K562 (cell line): ENCODE data around the gene ACAT2. TPM values are rescaled to one million over a fixed set of nuclear protein-coding genes. Genes with fewer than 3 reads are reported as not detected.

Source experiments
- CBX2 ChIP-seq: fragments of 200-600 bp; sonication (generic); IDR thresholded peaks from one replicate; pipeline ENCODE4 v1.6.1; 2012; ENCODE audit warnings: mild to moderate bottlenecking, low read length, inconsistent platforms; ENCODE audit not compliant: insufficient read depth, poor library complexity, severe bottlenecking
- CSDE1 ChIP-seq, 2 experiments: fragments of 450-650 bp; IDR thresholded peaks; 2 replicates each; pipeline ENCODE4 v1.6.1; 2016; ENCODE audit warnings: mild to moderate bottlenecking in 1 of 2
- FOXA3 ChIP-seq, 2 experiments: fragments of 450-650 bp in 1 of 2; sonication (generic) in 1 of 2; formaldehyde crosslinking; IDR thresholded peaks in 1 of 2; conservative IDR thresholded peaks in 1 of 2; 2 replicates each; pipeline versions ENCODE4 v1.4.0 to v1.8.0; 2020 to 2022; ENCODE audit warnings: mild to moderate bottlenecking in 2 of 2, missing genetic modification reagents in 1 of 2
- KDM2B ChIP-seq: fragments of 250-450 bp; sonication (Bioruptor Pico); IDR thresholded peaks from 2 replicates; pipeline ENCODE4 v1.8.0; 2021; ENCODE audit warnings: mild to moderate bottlenecking, moderate library complexity
- MTA2 ChIP-seq: fragments of 450-650 bp; IDR thresholded peaks from 2 replicates; pipeline ENCODE4 v1.6.1; 2016; ENCODE audit warnings: low read depth
- POLR3G ChIP-seq: IDR thresholded peaks from 2 replicates; pipeline ENCODE4 v1.6.1; 2011; ENCODE audit not compliant: insufficient read length, insufficient replicate concordance; ENCODE audit errors: extremely low read depth
- SNIP1 ChIP-seq: fragments of 450-650 bp; IDR thresholded peaks from 2 replicates; pipeline ENCODE4 v1.7.1; 2017; ENCODE audit warnings: low read depth, mild to moderate bottlenecking
- TAF15 ChIP-seq: fragments of 200-400 bp; formaldehyde crosslinking; IDR thresholded peaks from 2 replicates; pipeline ENCODE4 v1.6.1; 2017; ENCODE audit warnings: mild to moderate bottlenecking, low read depth, low read length, moderate library complexity
- ZBTB8A ChIP-seq: fragments of 450-650 bp; IDR thresholded peaks from 2 replicates; pipeline ENCODE4 v1.6.1; 2018; ENCODE audit warnings: mild to moderate bottlenecking, moderate library complexity; ENCODE audit not compliant: partially characterized antibody
- ZNF699 ChIP-seq: fragments of 250-450 bp; sonication (Bioruptor Pico); IDR thresholded peaks from 2 replicates; pipeline ENCODE4 v1.8.0; 2021; ENCODE audit warnings: mild to moderate bottlenecking, moderate library complexity; ENCODE audit not compliant: insufficient replicate concordance
- polyA plus RNA-seq, 8 experiments: library from polyadenylated mRNA; depleted of rRNA in 4 of 8; stranded (reverse) in 5 of 8; unstranded in 3 of 8; fragments of >200 nt; fragmentation: Nextera tagmentation in 2 of 8; fragmentation: Illumina TruSeq in 1 of 8; extraction: Ambion mirVana in 2 of 8; extraction: Trizol in 1 of 8; gene quantifications; 2 replicates each; pipeline versions ENCODE4 v1.2.1 to v1.2.3, GENCODE V29; 2011 to 2014; ENCODE audit warnings: inconsistent platforms in 1 of 8, missing spikeins in 1 of 8
- total RNA-seq, 7 experiments: library from RNA; depleted of rRNA in 6 of 7; stranded (reverse); fragments of >200 nt in 6 of 7; fragmentation: Illumina TruSeq in 2 of 7; extraction: Trizol in 2 of 7; gene quantifications; 2 replicates each; pipeline versions ENCODE4 v1.2.1 to v1.2.3, GENCODE V29; 2011 to 2021; ENCODE audit warnings: low replicate concordance in 1 of 7
- TF ChIP-seq, protein P1 (sequence below): fragments of 250-450 bp; sonication (Bioruptor Pico); IDR thresholded peaks from 2 replicates; pipeline ENCODE4 v1.4.0; 2020
- TF ChIP-seq, protein P2 (sequence below): sonication (generic); formaldehyde crosslinking; IDR thresholded peaks from 2 replicates; pipeline ENCODE4 v1.4.0; 2020; ENCODE audit warnings: mild to moderate bottlenecking, missing genetic modification reagents
- TF ChIP-seq, protein P3 (sequence below): fragments of 250-450 bp; sonication (Bioruptor Pico); IDR thresholded peaks from 2 replicates; pipeline ENCODE4 v1.8.0; 2022; ENCODE audit warnings: moderate library complexity, mild to moderate bottlenecking, inconsistent platforms
- TF ChIP-seq, protein P4 (sequence below): IDR thresholded peaks from 2 replicates; pipeline ENCODE4 v1.6.1; 2016; ENCODE audit warnings: missing genetic modification characterization, missing compliant biosample characterization
- TF ChIP-seq, protein P5 (sequence below): fragments of 150-350 bp; IDR thresholded peaks from 2 replicates; pipeline ENCODE4 v1.6.1; 2014; ENCODE audit warnings: low read depth, mild to moderate bottlenecking, low read length, borderline replicate concordance

The ACAT2 gene
- total and polyA plus RNA-seq, 9 of the 15 experiments (the other 6 are each of a cell fraction or from before 2014, with no cell fraction given) = 63.0 to 309 (median 144) TPM

DNA sequence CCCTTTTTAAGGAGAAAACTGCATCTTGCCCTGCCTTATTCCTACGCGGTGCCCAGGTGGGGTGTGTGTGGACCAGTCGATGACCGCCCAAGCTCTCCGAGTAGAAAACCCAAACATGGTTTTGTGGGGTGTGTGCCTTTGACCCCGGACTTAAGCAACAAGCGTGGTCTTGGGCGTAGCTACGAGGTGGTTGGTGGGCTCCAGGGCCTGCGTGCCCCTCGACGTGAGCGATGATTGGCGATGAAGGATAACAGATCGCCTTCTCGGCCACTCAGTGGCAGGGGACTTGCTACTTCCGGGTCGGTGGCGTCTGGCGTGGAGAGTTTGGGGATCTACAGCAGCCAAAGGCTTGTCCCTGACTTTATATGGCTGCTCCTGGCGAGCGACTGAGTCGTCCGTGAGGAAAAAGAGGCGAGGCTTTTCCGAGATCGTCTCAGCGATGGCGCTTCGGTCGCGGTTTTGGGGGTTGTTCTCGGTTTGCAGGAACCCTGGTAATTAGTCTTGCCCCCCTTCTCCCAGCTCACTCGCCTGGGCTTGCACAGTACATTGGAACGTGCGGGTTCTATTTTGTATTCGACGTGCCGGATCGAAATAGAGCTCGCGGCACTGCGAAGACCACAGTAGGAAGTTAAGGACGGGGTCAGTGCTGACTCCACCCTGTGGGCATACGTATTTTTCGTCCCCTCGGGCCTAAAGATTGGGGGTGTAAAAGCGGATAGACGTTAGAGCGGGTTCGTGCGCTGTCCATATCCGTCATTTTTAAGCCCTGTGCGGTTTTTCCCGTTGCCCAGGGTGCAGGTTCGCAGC lies 28.5 kb downstream of the ACAT2 start, which contains the start of gene MRPL18 (continued):
- TF ChIP-seq ZNF699 (CRISPR knock-in tag) = no peak
- TF ChIP-seq CBX2 = no peak
- TF ChIP-seq, protein P1, sequence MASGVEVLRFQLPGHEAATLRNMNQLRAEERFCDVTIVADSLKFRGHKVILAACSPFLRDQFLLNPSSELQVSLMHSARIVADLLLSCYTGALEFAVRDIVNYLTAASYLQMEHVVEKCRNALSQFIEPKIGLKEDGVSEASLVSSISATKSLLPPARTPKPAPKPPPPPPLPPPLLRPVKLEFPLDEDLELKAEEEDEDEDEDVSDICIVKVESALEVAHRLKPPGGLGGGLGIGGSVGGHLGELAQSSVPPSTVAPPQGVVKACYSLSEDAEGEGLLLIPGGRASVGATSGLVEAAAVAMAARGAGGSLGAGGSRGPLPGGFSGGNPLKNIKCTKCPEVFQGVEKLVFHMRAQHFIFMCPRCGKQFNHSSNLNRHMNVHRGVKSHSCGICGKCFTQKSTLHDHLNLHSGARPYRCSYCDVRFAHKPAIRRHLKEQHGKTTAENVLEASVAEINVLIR (CRISPR knock-in tag) = 0 out of 2 replicates have a peak, but pooled peaks have one; percentile 19
- TF ChIP-seq CSDE1 (IDR thresholded peaks at IDR 0.05) = no peak
- TF ChIP-seq, protein P2, sequence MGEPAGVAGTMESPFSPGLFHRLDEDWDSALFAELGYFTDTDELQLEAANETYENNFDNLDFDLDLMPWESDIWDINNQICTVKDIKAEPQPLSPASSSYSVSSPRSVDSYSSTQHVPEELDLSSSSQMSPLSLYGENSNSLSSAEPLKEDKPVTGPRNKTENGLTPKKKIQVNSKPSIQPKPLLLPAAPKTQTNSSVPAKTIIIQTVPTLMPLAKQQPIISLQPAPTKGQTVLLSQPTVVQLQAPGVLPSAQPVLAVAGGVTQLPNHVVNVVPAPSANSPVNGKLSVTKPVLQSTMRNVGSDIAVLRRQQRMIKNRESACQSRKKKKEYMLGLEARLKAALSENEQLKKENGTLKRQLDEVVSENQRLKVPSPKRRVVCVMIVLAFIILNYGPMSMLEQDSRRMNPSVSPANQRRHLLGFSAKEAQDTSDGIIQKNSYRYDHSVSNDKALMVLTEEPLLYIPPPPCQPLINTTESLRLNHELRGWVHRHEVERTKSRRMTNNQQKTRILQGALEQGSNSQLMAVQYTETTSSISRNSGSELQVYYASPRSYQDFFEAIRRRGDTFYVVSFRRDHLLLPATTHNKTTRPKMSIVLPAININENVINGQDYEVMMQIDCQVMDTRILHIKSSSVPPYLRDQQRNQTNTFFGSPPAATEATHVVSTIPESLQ (CRISPR knock-in tag) = 0 out of 2 replicates have a peak, but pooled peaks have one; percentile 76
- TF ChIP-seq POLR3G = no peak
- TF ChIP-seq, protein P3, sequence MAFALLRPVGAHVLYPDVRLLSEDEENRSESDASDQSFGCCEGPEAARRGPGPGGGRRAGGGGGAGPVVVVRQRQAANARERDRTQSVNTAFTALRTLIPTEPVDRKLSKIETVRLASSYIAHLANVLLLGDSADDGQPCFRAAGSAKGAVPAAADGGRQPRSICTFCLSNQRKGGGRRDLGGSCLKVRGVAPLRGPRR = no peak
- TF ChIP-seq TAF15 = no peak
- no peak for TF ChIP-seq FOXA3 (CRISPR knock-in tag; conservative IDR thresholded peaks at IDR 0.05 in 1 of 2, IDR thresholded peaks at IDR 0.05 in 1 of 2)
- no peak for TF ChIP-seq KDM2B (CRISPR knock-in tag)
- TF ChIP-seq SNIP1 = no peak
- TF ChIP-seq, protein P4, sequence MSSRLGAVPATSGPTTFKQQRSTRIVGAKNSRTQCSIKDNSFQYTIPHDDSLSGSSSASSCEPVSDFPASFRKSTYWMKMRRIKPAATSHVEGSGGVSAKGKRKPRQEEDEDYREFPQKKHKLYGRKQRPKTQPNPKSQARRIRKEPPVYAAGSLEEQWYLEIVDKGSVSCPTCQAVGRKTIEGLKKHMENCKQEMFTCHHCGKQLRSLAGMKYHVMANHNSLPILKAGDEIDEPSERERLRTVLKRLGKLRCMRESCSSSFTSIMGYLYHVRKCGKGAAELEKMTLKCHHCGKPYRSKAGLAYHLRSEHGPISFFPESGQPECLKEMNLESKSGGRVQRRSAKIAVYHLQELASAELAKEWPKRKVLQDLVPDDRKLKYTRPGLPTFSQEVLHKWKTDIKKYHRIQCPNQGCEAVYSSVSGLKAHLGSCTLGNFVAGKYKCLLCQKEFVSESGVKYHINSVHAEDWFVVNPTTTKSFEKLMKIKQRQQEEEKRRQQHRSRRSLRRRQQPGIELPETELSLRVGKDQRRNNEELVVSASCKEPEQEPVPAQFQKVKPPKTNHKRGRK (tag) = no peak
- TF ChIP-seq, protein P5, sequence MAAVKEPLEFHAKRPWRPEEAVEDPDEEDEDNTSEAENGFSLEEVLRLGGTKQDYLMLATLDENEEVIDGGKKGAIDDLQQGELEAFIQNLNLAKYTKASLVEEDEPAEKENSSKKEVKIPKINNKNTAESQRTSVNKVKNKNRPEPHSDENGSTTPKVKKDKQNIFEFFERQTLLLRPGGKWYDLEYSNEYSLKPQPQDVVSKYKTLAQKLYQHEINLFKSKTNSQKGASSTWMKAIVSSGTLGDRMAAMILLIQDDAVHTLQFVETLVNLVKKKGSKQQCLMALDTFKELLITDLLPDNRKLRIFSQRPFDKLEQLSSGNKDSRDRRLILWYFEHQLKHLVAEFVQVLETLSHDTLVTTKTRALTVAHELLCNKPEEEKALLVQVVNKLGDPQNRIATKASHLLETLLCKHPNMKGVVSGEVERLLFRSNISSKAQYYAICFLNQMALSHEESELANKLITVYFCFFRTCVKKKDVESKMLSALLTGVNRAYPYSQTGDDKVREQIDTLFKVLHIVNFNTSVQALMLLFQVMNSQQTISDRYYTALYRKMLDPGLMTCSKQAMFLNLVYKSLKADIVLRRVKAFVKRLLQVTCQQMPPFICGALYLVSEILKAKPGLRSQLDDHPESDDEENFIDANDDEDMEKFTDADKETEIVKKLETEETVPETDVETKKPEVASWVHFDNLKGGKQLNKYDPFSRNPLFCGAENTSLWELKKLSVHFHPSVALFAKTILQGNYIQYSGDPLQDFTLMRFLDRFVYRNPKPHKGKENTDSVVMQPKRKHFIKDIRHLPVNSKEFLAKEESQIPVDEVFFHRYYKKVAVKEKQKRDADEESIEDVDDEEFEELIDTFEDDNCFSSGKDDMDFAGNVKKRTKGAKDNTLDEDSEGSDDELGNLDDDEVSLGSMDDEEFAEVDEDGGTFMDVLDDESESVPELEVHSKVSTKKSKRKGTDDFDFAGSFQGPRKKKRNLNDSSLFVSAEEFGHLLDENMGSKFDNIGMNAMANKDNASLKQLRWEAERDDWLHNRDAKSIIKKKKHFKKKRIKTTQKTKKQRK = peak; percentile 64; the same call in 1 of the 2 replicates
- TF ChIP-seq MTA2 = no peak; the same call in 1 of the 2 replicates
- no peak for TF ChIP-seq ZBTB8A
